Measurements from ENCODE around the gene KIF27. TPM values are rescaled to one million over a fixed set of nuclear protein-coding genes. Genes with fewer than 3 reads are reported as not detected.
"Not testable (repeated sequence)": the region's sequence is repeated elsewhere in the genome, so short reads cannot be mapped to it uniquely, and the experiment has no call there.

The KIF27 gene
- total and polyA plus RNA-seq, 4 donors: 0.55 to 5.1 (median 1.6) TPM

GRCh38 chr9:83956086-83956435 is 34.8 kb upstream of the KIF27 start:
- TF ChIP-seq ATF3 (IDR thresholded peaks at IDR 0.05) (no peak), FOXA2 (IDR thresholded peaks at IDR 0.05) (no peak), SP1 (IDR thresholded peaks at IDR 0.05) (no peak), NR2F2 (IDR thresholded peaks at IDR 0.05) (no peak), HNF4A (conservative IDR thresholded peaks at IDR 0.05) (no peak)
- Histone ChIP-seq H3K4me3 (ENCODE audit: low read depth in 1 of 3, low read length in 3 of 3) (peak overlapping the region; percentile 75 to 91 (median 86)), H3K4me1 (ENCODE audit: control insufficient read depth in 4 of 4, insufficient read depth in 4 of 4, low read length in 3 of 4) (peaks cover 2 to 16% (median 8%) of the 10 kb centered on the region in 4 donors), H3K9me3 (ENCODE audit: control insufficient read depth in 4 of 4, low read length in 3 of 4) (no peaks in the 10 kb centered on the region), H3K9ac (ENCODE audit: low read depth in 1 of 2, low read length in 2 of 2) (peak overlapping the region; percentile 61 to 80), H3K27ac (ENCODE audit: low read depth in 1 of 2, low read length in 2 of 2) (peak overlapping the region; percentile 73 to 79), H3K36me3 (ENCODE audit: control insufficient read depth in 4 of 4, insufficient read depth in 3 of 4, low read depth in 1 of 4, low read length in 3 of 4) (peaks cover 0 to 3% (median 1%) of the 10 kb centered on the region in 4 donors), H3K27me3 (ENCODE audit: control insufficient read depth in 4 of 4, insufficient read depth in 4 of 4, low read length in 3 of 4) (no peaks in the 10 kb centered on the region)
- WGBS: 7% methylated on average over 23 of the region's 23 CpGs
- no peak for DNase-seq (ENCODE audit: low spot score)

GRCh38 chr9:83948096-83948495 is 26.9 kb upstream of the KIF27 start:
- H3K4me1 ChIP-seq (ENCODE audit: control insufficient read depth in 4 of 4, insufficient read depth in 4 of 4, low read length in 3 of 4); H3K27ac ChIP-seq (ENCODE audit: low read depth in 1 of 2, low read length in 2 of 2); H3K27me3 ChIP-seq (ENCODE audit: control insufficient read depth in 4 of 4, insufficient read depth in 4 of 4, low read length in 3 of 4); H3K9me3 ChIP-seq (ENCODE audit: control insufficient read depth in 4 of 4, low read length in 3 of 4); H3K9ac ChIP-seq (ENCODE audit: low read depth in 1 of 2, low read length in 2 of 2); H3K4me3 ChIP-seq (ENCODE audit: low read depth in 1 of 3, low read length in 3 of 3); DNase-seq (ENCODE audit: low spot score): not testable (repeated sequence)
- peaks cover 3 to 15% (median 6%) of the 10 kb centered on the region in 4 donors for H3K36me3 ChIP-seq (ENCODE audit: control insufficient read depth in 4 of 4, insufficient read depth in 3 of 4, low read depth in 1 of 4, low read length in 3 of 4)
- over 99% methylated on average over 39 of the region's 39 CpGs for WGBS

GRCh38 chr9:83940590-83941303 is 19.5 kb upstream of the KIF27 start:
- no peak for TF ChIP-seq TAF1 (conservative IDR thresholded peaks at IDR 0.05)
- TF ChIP-seq HNF4A (conservative IDR thresholded peaks at IDR 0.05): peak; percentile 79 to 81
- TF ChIP-seq RXRA (IDR thresholded peaks at IDR 0.05): peak; percentile 57 to 69
- H3K4me1 ChIP-seq (ENCODE audit: control insufficient read depth in 4 of 4, insufficient read depth in 4 of 4, low read length in 3 of 4): peaks cover 2 to 7% (median 5%) of the 10 kb centered on the region in 4 donors
- peaks cover 1 to 21% (median 10%) of the 10 kb centered on the region in 4 donors for H3K36me3 ChIP-seq (ENCODE audit: control insufficient read depth in 4 of 4, insufficient read depth in 3 of 4, low read depth in 1 of 4, low read length in 3 of 4)
- DNase-seq (ENCODE audit: low spot score): no peak
- no peaks in the 10 kb centered on the region for H3K9me3 ChIP-seq (ENCODE audit: control insufficient read depth in 4 of 4, low read length in 3 of 4)
- no peak overlapping the region for H3K9ac ChIP-seq (ENCODE audit: low read depth in 1 of 2, low read length in 2 of 2)
- H3K27ac ChIP-seq (ENCODE audit: low read depth in 1 of 2, low read length in 2 of 2): no peak overlapping the region
- 33% methylated on average over 5 of the region's 5 CpGs for WGBS
- H3K4me3 ChIP-seq (ENCODE audit: low read depth in 1 of 3, low read length in 3 of 3): no peak overlapping the region
- H3K27me3 ChIP-seq (ENCODE audit: control insufficient read depth in 4 of 4, insufficient read depth in 4 of 4, low read length in 3 of 4): no peaks in the 10 kb centered on the region

- H3K9ac ChIP-seq (ENCODE audit: low read depth in 1 of 2, low read length in 2 of 2): no peak overlapping the region
- H3K27me3 ChIP-seq (ENCODE audit: control insufficient read depth in 4 of 4, insufficient read depth in 4 of 4, low read length in 3 of 4): no peaks in the 10 kb centered on the region
- no peak overlapping the region for H3K27ac ChIP-seq (ENCODE audit: low read depth in 1 of 2, low read length in 2 of 2)
- no peak for TF ChIP-seq HNF4A (conservative IDR thresholded peaks at IDR 0.05)
- peak; percentile 91 to 96 for TF ChIP-seq RAD21 (IDR thresholded peaks at IDR 0.05)
- TF ChIP-seq CTCF (IDR thresholded peaks at IDR 0.05; ENCODE audit: low read depth, low read length, missing input control): peak; percentile 72
- no peaks in the 10 kb centered on the region for H3K9me3 ChIP-seq (ENCODE audit: control insufficient read depth in 4 of 4, low read length in 3 of 4)
- no peak overlapping the region for H3K4me3 ChIP-seq (ENCODE audit: low read depth in 1 of 3, low read length in 3 of 3)
- peaks cover 6 to 14% (median 13%) of the 10 kb centered on the region in 4 donors for H3K4me1 ChIP-seq (ENCODE audit: control insufficient read depth in 4 of 4, insufficient read depth in 4 of 4, low read length in 3 of 4)
- H3K36me3 ChIP-seq (ENCODE audit: control insufficient read depth in 4 of 4, insufficient read depth in 3 of 4, low read depth in 1 of 4, low read length in 3 of 4): peaks cover 0 to 16% (median 3%) of the 10 kb centered on the region in 4 donors
- 63% methylated on average over 1 of the region's 1 CpG for WGBS
- DNase-seq (ENCODE audit: low spot score): no peak
Observed at GRCh38 chr9:83937861-83938455, 16.7 kb upstream of the KIF27 start.

All from liver (tissue), 9 donors.